Stomach (tissue), 9 donors: ENCODE data around the gene MRPL30. TPM values are rescaled to one million over a fixed set of nuclear protein-coding genes. Genes with fewer than 3 reads are reported as not detected.

ENCODE experiments used
- DNase-seq, 2 donors: peaks; one replicate each; pipeline versions ENCODE4 v3.0.0 to v3.0.0-alpha.2; 2013 to 2019
- H3K27ac ChIP-seq, 5 donors: fragments of 200-600 bp in 4 of 5; sonication (generic) in 4 of 5; one replicate each; pipeline ENCODE4 v1.5.1; 2013 to 2019; ENCODE audit warnings: mild to moderate bottlenecking in 1 of 5, moderate library complexity in 1 of 5
- H3K27me3 ChIP-seq, 3 donors: fragments of 200-600 bp; sonication (generic); one replicate each; pipeline ENCODE4 v1.5.1; 2017 to 2019; ENCODE audit warnings: mixed run types in 1 of 3
- H3K36me3 ChIP-seq, 4 donors: fragments of 200-600 bp; sonication (generic); 1 replicate in 3 of 4; 2 replicates in 1 of 4; pipeline ENCODE4 v1.5.1; 2016 to 2019
- H3K4me1 ChIP-seq, 4 donors: fragments of 200-600 bp; sonication (generic); one replicate each; pipeline ENCODE4 v1.5.1; 2016 to 2019
- H3K4me3 ChIP-seq, 4 donors: fragments of 200-600 bp; sonication (generic) in 3 of 4; one replicate each; pipeline ENCODE4 v1.5.1; 2016 to 2019; ENCODE audit warnings: mild to moderate bottlenecking in 1 of 4
- H3K9me3 ChIP-seq, 4 donors: fragments of 200-600 bp; sonication (generic); one replicate each; pipeline ENCODE4 v1.5.1; 2016 to 2019
- EP300 ChIP-seq: sonication (generic); formaldehyde crosslinking; IDR thresholded peaks from one replicate; pipeline ENCODE4 v1.6.1; 2017; ENCODE audit warnings: antibody characterized with exemption
- POLR2A ChIP-seq, 4 donors: fragments of 450-650 bp; IDR thresholded peaks; one replicate each; pipeline ENCODE4 v1.6.1; 2016; ENCODE audit warnings: antibody characterized with exemption in 4 of 4, control low read depth in 2 of 4, mild to moderate bottlenecking in 1 of 4, moderate library complexity in 1 of 4
- POLR2AphosphoS5 ChIP-seq, 3 donors: sonication (generic); formaldehyde crosslinking; IDR thresholded peaks; one replicate each; pipeline ENCODE4 v1.6.1; 2016; ENCODE audit warnings: antibody characterized with exemption in 3 of 3
- WGBS, 5 donors: extraction: QIAGEN DNeasy Blood & Tissue Kit in 3 of 5; methylation state at CpG; one replicate each; pipeline versions ENCODE4 v1.1.5 to v1.1.7; 2013 to 2018; 5-methylcytosine and 5-hydroxymethylcytosine counted together
- intact Hi-C: fragments of 100-400 bp; cut with DNase I; formaldehyde crosslinking; loops from one replicate; pipeline ENCODE4 v1.15.1; 2023; ENCODE audit warnings: low total_unique reads
- polyA plus RNA-seq, 3 donors: library from polyadenylated mRNA; stranded (reverse); fragments of 200-250 nt; gene quantifications; one replicate each; pipeline ENCODE4 v1.2.3, GENCODE V29; 2013
- total RNA-seq, 5 donors: library from RNA; depleted of rRNA; stranded (reverse); fragments of >200 nt; gene quantifications; one replicate each; pipeline versions ENCODE4 v1.1.0 to v1.2.3, GENCODE V29; 2014 to 2016
- TF ChIP-seq, protein P1 (sequence below), 7 experiments: fragments of 450-650 bp in 4 of 7; fragments of 200-600 bp in 3 of 7; sonication (generic) in 3 of 7; IDR thresholded peaks; one replicate each; pipeline ENCODE4 v1.5.1; 2016 to 2019; ENCODE audit warnings: antibody characterized with exemption in 7 of 7, control low read depth in 2 of 7, mild to moderate bottlenecking in 1 of 7
- donor health status: healthy with polysubstance abuse.
- donor health status: Bipolar disorder and iron deficiency.
- donor health status: healthy.

Gene MRPL30
- total and polyA plus RNA-seq, 8 donors = 1.4 to 97.4 (median 23.1) TPM

GRCh38 chr2:99156891-99157290 is 24.1 kb upstream of the MRPL30 start:
- no peak overlapping the region for H3K27ac ChIP-seq
- peaks cover 14 to 37% (median 23%) of the 10 kb centered on the region in 4 donors for H3K4me1 ChIP-seq
- 66 to 79% (median 69%) methylated on average over 1 of the region's 1 CpG for WGBS, 5 donors
- DNase-seq = no peak
- H3K27me3 ChIP-seq = no peaks in the 10 kb centered on the region
- no peak for TF ChIP-seq POLR2A (IDR thresholded peaks at IDR 0.05)
- TF ChIP-seq POLR2AphosphoS5 (IDR thresholded peaks at IDR 0.05) = no peak
- no peak for TF ChIP-seq EP300
- TF ChIP-seq, protein P1, sequence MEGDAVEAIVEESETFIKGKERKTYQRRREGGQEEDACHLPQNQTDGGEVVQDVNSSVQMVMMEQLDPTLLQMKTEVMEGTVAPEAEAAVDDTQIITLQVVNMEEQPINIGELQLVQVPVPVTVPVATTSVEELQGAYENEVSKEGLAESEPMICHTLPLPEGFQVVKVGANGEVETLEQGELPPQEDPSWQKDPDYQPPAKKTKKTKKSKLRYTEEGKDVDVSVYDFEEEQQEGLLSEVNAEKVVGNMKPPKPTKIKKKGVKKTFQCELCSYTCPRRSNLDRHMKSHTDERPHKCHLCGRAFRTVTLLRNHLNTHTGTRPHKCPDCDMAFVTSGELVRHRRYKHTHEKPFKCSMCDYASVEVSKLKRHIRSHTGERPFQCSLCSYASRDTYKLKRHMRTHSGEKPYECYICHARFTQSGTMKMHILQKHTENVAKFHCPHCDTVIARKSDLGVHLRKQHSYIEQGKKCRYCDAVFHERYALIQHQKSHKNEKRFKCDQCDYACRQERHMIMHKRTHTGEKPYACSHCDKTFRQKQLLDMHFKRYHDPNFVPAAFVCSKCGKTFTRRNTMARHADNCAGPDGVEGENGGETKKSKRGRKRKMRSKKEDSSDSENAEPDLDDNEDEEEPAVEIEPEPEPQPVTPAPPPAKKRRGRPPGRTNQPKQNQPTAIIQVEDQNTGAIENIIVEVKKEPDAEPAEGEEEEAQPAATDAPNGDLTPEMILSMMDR (IDR thresholded peaks at IDR 0.05) = no peak
- peaks cover 0 to 36% (median 33%) of the 10 kb centered on the region in 4 donors for H3K36me3 ChIP-seq
- H3K9me3 ChIP-seq = no peaks in the 10 kb centered on the region
- H3K4me3 ChIP-seq = no peak overlapping the region
- intact Hi-C loops = no loop called here

- no peak for TF ChIP-seq EP300
- no peak for TF ChIP-seq POLR2A (IDR thresholded peaks at IDR 0.05)
- no peak for TF ChIP-seq POLR2AphosphoS5 (IDR thresholded peaks at IDR 0.05)
- TF ChIP-seq, protein P1 (IDR thresholded peaks at IDR 0.05) = no peak
- DNase-seq = no peak
- Histone ChIP-seq H3K27ac (no peak overlapping the region), H3K9me3 (no peaks in the 10 kb centered on the region), H3K4me3 (no peak overlapping the region), H3K4me1 (peaks cover 14 to 29% (median 20%) of the 10 kb centered on the region in 4 donors), H3K27me3 (no peaks in the 10 kb centered on the region), H3K36me3 (peaks cover 0 to 52% (median 46%) of the 10 kb centered on the region in 4 donors)
- intact Hi-C loops = no loop called here
- WGBS, 5 donors = 93 to 100% (median 96%) methylated on average over 5 of the region's 5 CpGs
Observed at GRCh38 chr2:99158599-99158998, 22.4 kb upstream of the MRPL30 start.

DNA sequence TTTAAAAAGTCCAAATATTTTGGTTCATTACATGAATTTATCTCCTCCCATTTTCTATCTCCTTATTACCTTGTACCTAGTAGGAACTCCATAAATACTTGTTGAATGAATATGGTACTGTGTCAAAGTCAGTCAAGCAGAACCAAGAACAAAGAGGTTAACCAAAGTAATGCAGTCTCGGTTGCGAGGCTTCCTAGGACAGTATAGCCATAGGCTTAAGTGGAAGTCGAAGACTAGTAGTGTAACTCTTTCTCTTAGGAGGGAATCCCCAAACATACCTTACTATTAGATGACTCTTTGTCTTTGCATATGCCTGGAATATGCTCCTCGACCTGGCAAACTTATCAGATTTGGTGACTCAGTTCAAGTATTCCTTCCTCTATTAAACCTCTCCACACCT is 21.4 kb upstream of the MRPL30 start:
- intact Hi-C loops = no loop called here
- H3K27me3 ChIP-seq = no peaks in the 10 kb centered on the region
- WGBS, 5 donors = 80 to 88% (median 84%) methylated on average over 4 of the region's 4 CpGs

GRCh38 chr2:99166218-99166617 is 14.8 kb upstream of the MRPL30 start:
- Histone ChIP-seq H3K36me3 (peaks cover 15 to 93% (median 85%) of the 10 kb centered on the region in 4 donors), H3K27ac (no peak overlapping the region), H3K4me3 (no peak overlapping the region), H3K27me3 (no peaks in the 10 kb centered on the region), H3K9me3 (no peaks in the 10 kb centered on the region), H3K4me1 (no peaks in the 10 kb centered on the region)
- DNase-seq = no peak
- no peak for TF ChIP-seq POLR2AphosphoS5 (IDR thresholded peaks at IDR 0.05)
- TF ChIP-seq POLR2A (IDR thresholded peaks at IDR 0.05) = no peak
- TF ChIP-seq, protein P1 (IDR thresholded peaks at IDR 0.05) = no peak
- no peak for TF ChIP-seq EP300
- intact Hi-C loops = no loop called here
- WGBS, 5 donors = 75 to 84% (median 82%) methylated on average over 5 of the region's 5 CpGs

More for the DNA sequence above, 21.4 kb upstream of the MRPL30 start:
- Histone ChIP-seq H3K9me3 (no peaks in the 10 kb centered on the region), H3K27ac (no peak overlapping the region), H3K36me3 (peaks cover 0 to 62% (median 54%) of the 10 kb centered on the region in 4 donors), H3K4me3 (no peak overlapping the region), H3K4me1 (peaks cover 7 to 20% (median 12%) of the 10 kb centered on the region in 4 donors)
- DNase-seq = no peak
- no peak for TF ChIP-seq POLR2A (IDR thresholded peaks at IDR 0.05)
- TF ChIP-seq, protein P1 (IDR thresholded peaks at IDR 0.05) = no peak
- TF ChIP-seq POLR2AphosphoS5 (IDR thresholded peaks at IDR 0.05) = no peak
- TF ChIP-seq EP300 = no peak
